ENCODE results near the gene SF3B1.
"Not testable (repeated sequence)": the region's sequence is repeated elsewhere in the genome, so short reads cannot be mapped to it uniquely, and the experiment has no call there.

SF3B1 gene

DNA sequence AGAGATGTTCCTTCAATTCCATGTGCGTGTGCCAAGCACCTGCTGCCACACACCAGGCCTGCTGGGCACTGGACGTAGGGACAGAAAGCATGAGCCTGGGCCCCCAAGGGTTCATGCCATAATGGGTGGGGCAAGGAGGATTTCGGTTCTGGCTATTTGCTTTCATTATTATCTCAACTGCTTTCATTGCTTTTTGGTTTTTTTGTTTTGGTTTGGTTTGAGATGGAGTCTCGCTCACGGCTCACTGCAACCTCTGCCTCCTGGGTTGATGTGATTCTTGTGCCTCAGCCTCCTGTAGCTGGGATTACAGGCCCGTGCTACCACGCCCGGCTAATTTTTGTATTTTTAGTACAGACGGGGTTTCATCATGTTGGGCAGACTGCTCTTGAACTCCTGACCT is 57.2 kb downstream of the SF3B1 start:
- TF ChIP-seq, protein P1, sequence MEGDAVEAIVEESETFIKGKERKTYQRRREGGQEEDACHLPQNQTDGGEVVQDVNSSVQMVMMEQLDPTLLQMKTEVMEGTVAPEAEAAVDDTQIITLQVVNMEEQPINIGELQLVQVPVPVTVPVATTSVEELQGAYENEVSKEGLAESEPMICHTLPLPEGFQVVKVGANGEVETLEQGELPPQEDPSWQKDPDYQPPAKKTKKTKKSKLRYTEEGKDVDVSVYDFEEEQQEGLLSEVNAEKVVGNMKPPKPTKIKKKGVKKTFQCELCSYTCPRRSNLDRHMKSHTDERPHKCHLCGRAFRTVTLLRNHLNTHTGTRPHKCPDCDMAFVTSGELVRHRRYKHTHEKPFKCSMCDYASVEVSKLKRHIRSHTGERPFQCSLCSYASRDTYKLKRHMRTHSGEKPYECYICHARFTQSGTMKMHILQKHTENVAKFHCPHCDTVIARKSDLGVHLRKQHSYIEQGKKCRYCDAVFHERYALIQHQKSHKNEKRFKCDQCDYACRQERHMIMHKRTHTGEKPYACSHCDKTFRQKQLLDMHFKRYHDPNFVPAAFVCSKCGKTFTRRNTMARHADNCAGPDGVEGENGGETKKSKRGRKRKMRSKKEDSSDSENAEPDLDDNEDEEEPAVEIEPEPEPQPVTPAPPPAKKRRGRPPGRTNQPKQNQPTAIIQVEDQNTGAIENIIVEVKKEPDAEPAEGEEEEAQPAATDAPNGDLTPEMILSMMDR (conservative IDR thresholded peaks at IDR 0.05): no peak
- no peak overlapping the region for H3K27ac ChIP-seq

DNA sequence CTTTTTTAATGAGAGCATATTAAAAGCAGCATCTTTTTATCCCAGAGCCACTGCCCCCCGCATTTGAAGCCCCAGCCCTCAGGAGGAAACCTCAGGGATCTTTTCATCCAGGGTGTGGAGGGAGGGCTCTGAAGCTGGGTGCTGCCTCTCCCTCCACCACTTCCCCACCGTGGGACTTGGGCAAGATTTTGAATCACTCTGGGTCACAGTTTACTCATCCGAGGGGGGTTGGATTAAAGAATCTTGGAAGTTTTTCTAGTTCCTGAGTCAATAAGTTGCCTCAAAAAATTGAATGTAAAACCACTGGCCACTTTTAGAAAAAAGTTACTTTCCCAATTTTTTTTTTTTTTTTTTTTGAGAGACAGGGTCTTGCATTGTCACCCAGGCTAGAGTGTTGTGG is 62.2 kb downstream of the SF3B1 start:
- no peak overlapping the region for H3K27ac ChIP-seq
- TF ChIP-seq, protein P1 (conservative IDR thresholded peaks at IDR 0.05): no peak

DNA sequence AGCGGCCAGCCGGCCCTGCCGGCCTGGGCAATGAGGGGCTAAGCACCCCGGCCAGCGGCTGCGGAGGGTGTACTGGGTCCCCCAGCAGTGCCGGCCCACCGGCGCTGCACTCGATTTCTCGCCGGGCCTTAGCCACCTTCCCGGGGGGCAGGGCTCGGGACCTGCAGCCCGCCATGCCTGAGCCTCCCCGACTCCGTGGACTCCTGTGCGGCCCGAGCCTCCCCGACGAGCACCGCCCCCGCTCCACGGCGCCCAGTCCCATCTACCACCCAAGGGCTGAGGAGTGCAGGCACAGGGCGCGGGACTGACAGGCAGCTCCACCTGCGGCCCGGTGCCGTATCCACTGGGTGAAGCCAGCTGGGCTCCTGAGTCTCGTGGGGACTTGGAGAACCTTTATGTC is 64.2 kb downstream of the SF3B1 start:
- not testable (repeated sequence) for H3K27ac ChIP-seq

DNA sequence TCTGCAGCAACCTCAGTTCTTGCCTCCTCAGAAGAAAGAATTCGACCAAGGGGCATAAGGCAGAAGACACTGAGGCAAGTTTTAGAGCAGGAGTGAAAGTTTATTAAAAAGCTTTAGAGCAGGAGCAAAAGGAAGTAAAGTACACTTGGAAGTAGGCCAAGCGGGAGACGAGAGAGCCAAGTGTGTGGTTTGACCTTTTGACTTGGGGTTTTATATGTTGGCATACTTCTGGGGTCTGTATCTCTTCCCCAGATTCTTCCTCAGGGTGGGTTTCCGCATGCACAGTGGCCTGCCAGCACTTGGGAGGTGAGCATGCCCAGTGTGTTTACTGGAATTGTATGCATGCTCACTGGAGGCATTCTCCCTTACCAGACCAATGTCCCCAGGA is 64.9 kb downstream of the SF3B1 start:
- H3K27ac ChIP-seq: no peak overlapping the region
- TF ChIP-seq, protein P1 (conservative IDR thresholded peaks at IDR 0.05): no peak

DNA sequence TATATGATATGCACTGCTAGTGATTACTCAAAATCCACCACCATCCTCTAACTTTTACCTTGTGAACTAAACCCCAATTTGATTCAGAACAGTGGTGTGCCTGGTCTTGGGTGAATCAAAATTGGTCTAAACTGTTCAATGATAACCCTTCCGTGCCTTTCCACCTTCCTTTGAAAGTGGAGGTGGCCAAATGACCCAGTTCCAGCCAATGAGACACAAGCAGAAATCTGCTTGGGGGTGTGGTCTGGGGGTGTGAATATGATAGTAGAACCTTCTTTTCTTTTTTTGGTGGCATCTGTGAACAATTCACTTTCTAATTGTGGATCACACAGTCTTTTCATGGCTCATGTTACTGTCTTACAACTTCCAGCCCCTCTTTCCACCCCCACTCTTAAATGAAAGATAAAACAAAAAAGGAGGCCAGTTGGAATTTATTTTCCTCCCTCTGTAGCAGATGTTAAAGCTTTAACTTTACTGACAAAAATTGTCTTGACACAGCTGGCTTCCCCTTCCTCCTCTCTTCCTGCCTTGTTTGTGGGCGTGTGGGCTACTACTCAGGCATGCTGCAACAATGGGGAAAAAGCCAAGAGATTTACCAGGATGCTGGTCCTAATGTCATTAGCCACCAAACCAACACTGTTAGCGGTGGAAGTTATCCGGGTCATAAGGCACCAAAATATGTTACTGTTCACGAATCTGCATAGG is 65.4 kb downstream of the SF3B1 start:
- H3K27ac ChIP-seq: no peak overlapping the region

DNA sequence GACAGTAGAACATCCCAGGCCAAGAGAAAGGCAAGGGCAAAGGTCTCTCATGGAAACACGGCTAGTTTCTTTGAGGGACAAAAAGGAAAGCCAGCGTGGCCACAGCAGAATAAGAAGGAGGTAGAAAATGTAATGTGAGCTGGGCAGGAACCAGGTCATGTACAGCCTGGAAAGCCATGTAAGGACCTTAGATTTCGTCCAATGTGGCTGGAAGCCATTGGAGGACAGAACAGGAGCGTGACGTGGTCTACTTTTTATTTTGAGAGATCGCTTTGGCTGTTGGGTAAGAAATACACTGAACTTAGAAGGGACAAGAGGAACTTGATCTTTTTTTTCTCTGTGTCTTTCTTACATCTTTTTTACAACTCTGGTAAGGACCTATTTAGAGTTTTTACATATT is 66.4 kb downstream of the SF3B1 start:
- no peak overlapping the region for H3K27ac ChIP-seq
- TF ChIP-seq, protein P1 (conservative IDR thresholded peaks at IDR 0.05): no peak

More for the DNA sequence above, 65.4 kb downstream of the SF3B1 start:
- TF ChIP-seq, protein P1 (conservative IDR thresholded peaks at IDR 0.05): no peak

DNA sequence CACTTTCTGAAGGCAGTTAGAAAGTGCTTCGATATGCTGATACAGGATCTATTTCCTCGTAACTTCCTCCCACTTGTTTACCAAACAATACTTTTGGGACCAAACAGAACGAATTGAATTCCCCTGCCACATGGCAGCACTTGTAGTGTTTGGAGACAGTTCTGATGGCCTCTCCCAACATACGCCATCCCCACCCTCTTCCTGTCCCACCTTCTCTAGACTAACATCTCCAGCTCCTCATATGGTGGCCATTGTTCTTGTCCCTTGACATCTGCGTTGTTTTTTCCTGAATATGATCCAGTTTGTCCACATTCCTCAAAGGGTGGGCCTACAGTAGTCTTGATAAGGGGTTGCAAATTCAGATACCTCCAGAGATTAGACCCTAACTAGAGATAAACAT is 70.8 kb downstream of the SF3B1 start:
- H3K27ac ChIP-seq: no peak overlapping the region
- TF ChIP-seq, protein P1 (conservative IDR thresholded peaks at IDR 0.05): no peak

DNA sequence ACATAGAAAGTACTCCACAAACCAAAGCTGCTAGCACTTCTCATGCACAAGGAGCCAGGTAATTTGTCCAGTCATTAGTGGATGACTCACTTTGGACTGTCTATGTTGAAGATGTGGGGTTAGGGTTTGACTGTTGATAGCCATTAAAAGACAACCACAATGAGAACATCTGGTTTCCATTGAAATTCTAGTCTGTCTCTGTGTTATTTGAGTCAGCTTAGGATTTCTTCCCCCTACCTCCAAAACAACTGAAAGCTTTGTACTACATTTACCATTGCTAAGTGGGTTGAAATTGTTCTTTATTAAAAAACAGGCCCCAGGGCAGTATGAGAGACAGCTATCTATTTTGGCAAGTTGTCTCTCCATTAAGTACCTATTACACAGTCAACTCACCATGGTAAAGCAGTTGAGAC is 74.1 kb downstream of the SF3B1 start:
- TF ChIP-seq, protein P1 (conservative IDR thresholded peaks at IDR 0.05): no peak
- no peak overlapping the region for H3K27ac ChIP-seq
